ENCODE data around the gene TMEM267. TPM values are rescaled to one million over a fixed set of nuclear protein-coding genes. Genes with fewer than 3 reads are reported as not detected.
A peak's percentile ranks its signal among the peaks of the same experiment; 100 is the strongest.

The TMEM267 gene
- total RNA-seq, 3 donors from 2014 or later (not counting 1 experiment from before 2014, with no cell fraction given), result 7.2 to 12.8 (median 8.8) TPM

DNA sequence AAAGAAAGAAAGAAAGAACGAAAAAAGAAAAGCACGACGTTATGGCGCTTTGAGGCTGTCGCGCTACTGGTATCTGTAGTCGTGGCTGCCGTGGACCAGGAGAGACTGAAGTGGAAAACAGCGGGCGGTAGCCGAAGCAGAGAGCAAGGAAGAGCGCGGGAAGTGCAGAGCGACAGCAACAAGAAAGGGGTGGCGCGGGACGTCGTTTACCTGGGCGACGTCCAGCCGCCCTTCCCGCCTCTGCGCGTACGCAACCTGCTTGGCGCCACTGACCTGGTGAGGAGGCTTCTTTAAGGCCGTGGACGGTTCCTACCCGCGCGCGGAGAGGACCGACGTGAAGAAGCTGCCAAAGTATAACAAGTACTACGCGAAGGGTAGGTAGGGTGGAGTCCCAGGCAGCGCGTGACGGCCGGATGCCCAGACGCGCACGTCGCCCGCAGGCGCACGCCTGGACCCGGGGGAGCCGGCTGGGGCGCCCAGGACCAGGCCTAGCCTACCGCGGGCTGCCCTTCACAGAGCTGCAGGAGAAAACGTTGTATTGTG, 86.8 kb downstream of the TMEM267 start:
- no peaks in the 10 kb centered on the region for H3K36me3 Mint-ChIP-seq
- TF ChIP-seq, protein P1, sequence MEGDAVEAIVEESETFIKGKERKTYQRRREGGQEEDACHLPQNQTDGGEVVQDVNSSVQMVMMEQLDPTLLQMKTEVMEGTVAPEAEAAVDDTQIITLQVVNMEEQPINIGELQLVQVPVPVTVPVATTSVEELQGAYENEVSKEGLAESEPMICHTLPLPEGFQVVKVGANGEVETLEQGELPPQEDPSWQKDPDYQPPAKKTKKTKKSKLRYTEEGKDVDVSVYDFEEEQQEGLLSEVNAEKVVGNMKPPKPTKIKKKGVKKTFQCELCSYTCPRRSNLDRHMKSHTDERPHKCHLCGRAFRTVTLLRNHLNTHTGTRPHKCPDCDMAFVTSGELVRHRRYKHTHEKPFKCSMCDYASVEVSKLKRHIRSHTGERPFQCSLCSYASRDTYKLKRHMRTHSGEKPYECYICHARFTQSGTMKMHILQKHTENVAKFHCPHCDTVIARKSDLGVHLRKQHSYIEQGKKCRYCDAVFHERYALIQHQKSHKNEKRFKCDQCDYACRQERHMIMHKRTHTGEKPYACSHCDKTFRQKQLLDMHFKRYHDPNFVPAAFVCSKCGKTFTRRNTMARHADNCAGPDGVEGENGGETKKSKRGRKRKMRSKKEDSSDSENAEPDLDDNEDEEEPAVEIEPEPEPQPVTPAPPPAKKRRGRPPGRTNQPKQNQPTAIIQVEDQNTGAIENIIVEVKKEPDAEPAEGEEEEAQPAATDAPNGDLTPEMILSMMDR (IDR thresholded peaks at IDR 0.05), result no peak

More for the DNA sequence above, 86.8 kb downstream of the TMEM267 start:
- intact Hi-C loops (cut with micrococcal nuclease), result loop anchor here (2.0 kb wide), 1 partner anchor 86 kb away; the partner anchor contains the start of gene TMEM267
- peaks cover 8 to 15% of the 10 kb centered on the region in 2 donors for H3K4me1 Mint-ChIP-seq
- H3K27ac ChIP-seq (ENCODE audit: low read length), result peak overlapping the region; percentile 73
- H3K4me3 ChIP-seq (ENCODE audit: low read length), result peak overlapping the region; percentile 82
- WGBS (ENCODE audit: insufficient coverage), result 2% methylated on average over 53 of the region's 53 CpGs
- H3K27me3 Mint-ChIP-seq (ENCODE audit: low read depth in 2 of 2), result no peaks in the 10 kb centered on the region
- H3K9me3 ChIP-seq (ENCODE audit: control insufficient read depth, insufficient read depth, low read length), result no peaks in the 10 kb centered on the region
- peak; percentile 95 to 97 (median 96) for ATAC-seq
- no peaks in the 10 kb centered on the region for H3K36me3 ChIP-seq (ENCODE audit: control insufficient read depth, insufficient read depth, low read length)
- no peaks in the 10 kb centered on the region for H3K9me3 Mint-ChIP-seq
- DNase-seq, result peak; percentile 58 to 77
- H3K27me3 ChIP-seq (ENCODE audit: control insufficient read depth, insufficient read depth, low read length), result no peaks in the 10 kb centered on the region
- H3K4me3 Mint-ChIP-seq, result peak overlapping the region; percentile 100
- H3K4me1 ChIP-seq (ENCODE audit: control insufficient read depth, insufficient read depth, low read length), result peaks cover 9% of the 10 kb centered on the region
- peak overlapping the region; percentile 93 to 97 for H3K27ac Mint-ChIP-seq

Other genes starting within 250 kb of the TMEM267 start
- 100 to 1,000 TPM in 1 of 3 donors, 10 to 100 TPM in 2; 53.0 to 105 (median 85.8) TPM for gene HMGCS1, start 170.5 kb downstream of the TMEM267 start, total RNA-seq
- gene CCL28, start 71.5 kb downstream of the TMEM267 start, total RNA-seq, result 10 to 100 TPM; 17.5 to 25.8 (median 25.1) TPM
- 1 to 10 TPM; 1.1 to 1.8 (median 1.3) TPM for gene C5orf34, start 31.3 kb upstream of the TMEM267 start, total RNA-seq
- gene PAIP1, start 73.2 kb upstream of the TMEM267 start, total RNA-seq, result 10 to 100 TPM; 22.4 to 35.1 (median 29.2) TPM
- gene NNT, start 119.3 kb upstream of the TMEM267 start, total RNA-seq, result 10 to 100 TPM; 57.0 to 66.1 (median 64.6) TPM

Data from natural killer cell (primary cell).